Heart left ventricle (tissue), 16 donors: ENCODE results near the gene SHTN1. TPM values are rescaled to one million over a fixed set of nuclear protein-coding genes. Genes with fewer than 3 reads are reported as not detected.
A peak's percentile ranks its signal among the peaks of the same experiment; 100 is the strongest.

Experiments used
- ATAC-seq, 4 donors: fragments of 200-7000 bp; cut with Tn5 transposase; one replicate each; pipeline ENCODE4 v1.9.1; 2020 to 2022; ENCODE audit warnings: moderate library complexity in 4 of 4, mild to moderate bottlenecking in 3 of 4, moderate number of reproducible peaks in 1 of 4
- DNase-seq, 5 donors: peaks; one replicate each; pipeline ENCODE4 v3.0.0-alpha.2; 2020
- H3K27ac ChIP-seq, 12 donors: fragments of 200-600 bp; sonication (generic) in 4 of 12; one replicate each; pipeline versions ENCODE4 v1.5.0 to v1.8.0; 2016 to 2022; ENCODE audit warnings: mild to moderate bottlenecking in 2 of 12
- H3K27me3 ChIP-seq, 9 donors: fragments of 200-600 bp; sonication (generic) in 2 of 9; one replicate each; pipeline versions ENCODE4 v1.5.1 to v1.8.0; 2016 to 2022; ENCODE audit warnings: mild to moderate bottlenecking in 3 of 9
- H3K36me3 ChIP-seq, 9 donors: fragments of 200-600 bp; sonication (generic) in 2 of 9; one replicate each; pipeline versions ENCODE4 v1.5.0 to v1.8.0; 2018 to 2022; ENCODE audit warnings: mild to moderate bottlenecking in 2 of 9
- H3K4me1 ChIP-seq, 12 donors: fragments of 200-600 bp; sonication (generic) in 4 of 12; one replicate each; pipeline versions ENCODE4 v1.5.0 to v1.8.0; 2016 to 2022; ENCODE audit warnings: mild to moderate bottlenecking in 3 of 12
- H3K4me3 ChIP-seq, 12 donors: fragments of 200-600 bp; sonication (generic) in 4 of 12; one replicate each; pipeline versions ENCODE4 v1.5.0 to v1.8.0; 2017 to 2022; ENCODE audit warnings: mild to moderate bottlenecking in 9 of 12, moderate library complexity in 4 of 12
- H3K9me3 ChIP-seq, 12 donors: fragments of 200-600 bp; sonication (generic) in 4 of 12; one replicate each; pipeline versions ENCODE4 v1.5.0 to v1.8.0; 2016 to 2022; ENCODE audit warnings: mild to moderate bottlenecking in 1 of 12
- POLR2A ChIP-seq, 2 donors: fragments of 450-650 bp; IDR thresholded peaks; one replicate each; pipeline ENCODE4 v1.6.1; 2017; ENCODE audit warnings: antibody characterized with exemption in 2 of 2, mild to moderate bottlenecking in 2 of 2, moderate library complexity in 2 of 2
- WGBS, 4 donors: extraction: QIAGEN DNeasy Blood & Tissue Kit in 2 of 4; methylation state at CpG; one replicate each; pipeline versions ENCODE4 v1.1.5 to v1.1.7; 2013 to 2018; 5-methylcytosine and 5-hydroxymethylcytosine counted together
- intact Hi-C, 10 donors: fragments of 100-400 bp; cut with DNase I; formaldehyde crosslinking; loops; one replicate each; pipeline versions ENCODE4 v1.11.1 to v1.14.2; 2022
- polyA plus RNA-seq, 2 donors: library from polyadenylated mRNA; stranded (reverse); fragments of 200-250 nt; gene quantifications; one replicate each; pipeline ENCODE4 v1.2.3, GENCODE V29; 2013
- total RNA-seq, 9 donors: library from RNA; depleted of rRNA in 2 of 9; stranded (reverse); fragments of >200 nt in 2 of 9; fragmentation: NEBNext Ultra II Directional in 3 of 9; extraction: Animal tissue kit (Norgen Biotek cat#: 25700) in 3 of 9; gene quantifications; one replicate each; pipeline versions ENCODE4 v1.1.0 to v1.2.4, GENCODE V29; 2016 to 2023
- TF ChIP-seq, protein P1 (sequence below), 12 donors: fragments of 200-600 bp; sonication (generic) in 4 of 12; IDR thresholded peaks; one replicate each; pipeline versions ENCODE4 v1.5.0 to v1.8.0; 2018 to 2022; ENCODE audit warnings: antibody characterized with exemption in 12 of 12, mild to moderate bottlenecking in 5 of 12
- donor health status: ischemic (EF 13 %, LVEDD 7.1; RV severe dilation, severe dysfunction).
- donor health status: healthy with polysubstance abuse.
- donor health status: DM: no; HTN: yes; CAD: no.
- donor health status: DM: no; HTN: no; CAD: no.
- donor health status: ischemic (EF 25% LVEDD 6.9; RV normal size, moderate dysfunction).
- donor health status: ischemic (EF 25% LVEDD 5.7; RV mildly dilated, moderate dysfunction).
- donor health status: healthy.
- donor health status: DM: yes; HTN: yes; CAD: no.
- donor health status: ischemic (EF 35%, LVEDD 5.7; RV mildly dilated, moderate dysfunction).
- donor health status: nonischemic (EF 11% LVEDD 7.7; RV severe dilation, severe dysfunction).
- donor health status: DM: yes; HTN: yes; CAD: no.
- donor health status: PGD.
- donor health status: ischemic (EF 29% LVEDD 5.4; RV normal size, mild dysfunction).
- donor health status: nonischemic (EF 23%, LVEDD 6.1; RV moderate dilation, normal function).

SHTN1 gene
- total and polyA plus RNA-seq, 11 donors = 1.2 to 16.5 (median 2.5) TPM

DNA sequence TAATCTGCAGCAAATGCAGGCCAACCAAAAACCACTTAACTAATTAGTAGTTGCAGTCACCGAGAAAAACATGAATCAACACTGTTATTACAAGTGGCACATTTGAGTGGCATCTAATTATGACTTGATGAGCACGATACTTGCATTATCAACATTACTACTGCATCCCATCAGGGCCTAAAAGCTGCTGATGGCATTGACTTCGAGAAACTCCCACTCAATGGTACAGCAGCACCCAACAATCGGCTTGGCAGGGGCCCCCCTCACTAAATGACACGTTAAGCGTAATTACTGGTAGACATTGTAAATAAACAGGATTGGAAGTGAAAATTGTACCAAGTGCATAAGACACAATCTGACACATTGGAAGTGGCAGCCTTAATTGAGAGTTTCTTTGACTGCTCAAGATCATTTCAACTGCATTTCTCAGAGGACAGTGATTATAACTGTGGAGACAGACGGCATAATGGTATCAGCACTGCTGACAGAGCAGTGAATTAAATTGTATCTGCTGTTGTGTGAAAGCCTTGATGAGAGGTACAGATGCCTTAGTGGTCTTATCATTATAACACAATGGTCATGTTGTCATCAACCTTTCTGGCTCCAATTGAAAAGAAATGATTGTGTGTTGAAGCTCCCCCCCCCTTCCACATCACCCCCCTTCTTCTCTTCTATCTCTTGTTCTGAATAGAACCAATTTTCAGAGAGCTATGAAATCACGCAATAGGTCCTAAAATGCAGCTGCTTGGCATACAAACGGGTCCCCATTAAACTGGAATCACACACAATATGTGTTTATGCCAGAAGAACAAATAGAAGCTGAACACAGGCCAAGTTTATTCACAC is 43.4 kb downstream of the SHTN1 start:
- DNase-seq = no peak
- 52 to 72% (median 62%) methylated on average over 9 of the region's 9 CpGs for WGBS, 4 donors

DNA sequence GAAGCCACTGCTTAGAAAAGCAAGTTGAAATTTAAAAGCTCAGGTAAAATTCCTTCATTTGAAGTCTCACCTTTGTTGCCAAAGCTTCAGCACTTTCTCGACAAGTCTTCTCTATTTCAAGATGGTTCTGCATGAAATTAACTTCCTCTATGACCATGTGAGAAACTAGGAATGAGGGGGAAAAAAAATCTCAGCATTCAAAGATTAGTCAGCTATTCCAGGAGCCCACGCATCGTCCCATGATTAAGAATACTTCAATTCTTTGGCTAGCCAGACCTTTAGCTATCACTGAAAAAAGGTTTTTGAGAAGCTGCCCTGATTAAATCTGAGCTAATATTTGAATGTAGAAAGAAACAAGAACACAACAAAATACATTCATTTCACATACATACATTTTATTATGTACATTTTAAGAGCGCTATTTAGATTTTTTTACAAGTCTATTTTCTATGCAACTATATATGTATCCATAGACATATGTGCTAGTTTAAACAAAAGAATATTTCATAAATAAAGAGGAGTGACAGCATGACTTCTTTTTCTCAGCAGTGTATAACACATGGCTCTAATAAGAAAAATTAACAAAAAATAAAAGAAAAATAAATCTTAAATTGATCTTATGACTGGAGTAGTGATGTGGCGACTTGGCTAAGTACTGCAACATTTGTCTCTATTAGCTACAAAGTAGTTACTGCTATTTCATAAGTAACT is 44.8 kb downstream of the SHTN1 start:
- ATAC-seq (no peak), DNase-seq (no peak)
- no peaks in the 10 kb centered on the region for H3K9me3 ChIP-seq
- no peaks in the 10 kb centered on the region for H3K27me3 ChIP-seq
- no peak overlapping the region for H3K27ac ChIP-seq
- intact Hi-C loops = no loop called here
- no peaks in the 10 kb centered on the region for H3K36me3 ChIP-seq
- no peak overlapping the region for H3K4me3 ChIP-seq
- WGBS, 4 donors = 68 to 82% (median 74%) methylated on average over 5 of the region's 5 CpGs
- TF ChIP-seq, protein P1, sequence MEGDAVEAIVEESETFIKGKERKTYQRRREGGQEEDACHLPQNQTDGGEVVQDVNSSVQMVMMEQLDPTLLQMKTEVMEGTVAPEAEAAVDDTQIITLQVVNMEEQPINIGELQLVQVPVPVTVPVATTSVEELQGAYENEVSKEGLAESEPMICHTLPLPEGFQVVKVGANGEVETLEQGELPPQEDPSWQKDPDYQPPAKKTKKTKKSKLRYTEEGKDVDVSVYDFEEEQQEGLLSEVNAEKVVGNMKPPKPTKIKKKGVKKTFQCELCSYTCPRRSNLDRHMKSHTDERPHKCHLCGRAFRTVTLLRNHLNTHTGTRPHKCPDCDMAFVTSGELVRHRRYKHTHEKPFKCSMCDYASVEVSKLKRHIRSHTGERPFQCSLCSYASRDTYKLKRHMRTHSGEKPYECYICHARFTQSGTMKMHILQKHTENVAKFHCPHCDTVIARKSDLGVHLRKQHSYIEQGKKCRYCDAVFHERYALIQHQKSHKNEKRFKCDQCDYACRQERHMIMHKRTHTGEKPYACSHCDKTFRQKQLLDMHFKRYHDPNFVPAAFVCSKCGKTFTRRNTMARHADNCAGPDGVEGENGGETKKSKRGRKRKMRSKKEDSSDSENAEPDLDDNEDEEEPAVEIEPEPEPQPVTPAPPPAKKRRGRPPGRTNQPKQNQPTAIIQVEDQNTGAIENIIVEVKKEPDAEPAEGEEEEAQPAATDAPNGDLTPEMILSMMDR (IDR thresholded peaks at IDR 0.05) = no peak
- no peak for TF ChIP-seq POLR2A (IDR thresholded peaks at IDR 0.05)
- no peaks in the 10 kb centered on the region for H3K4me1 ChIP-seq

More for the DNA sequence above, 43.4 kb downstream of the SHTN1 start:
- Histone ChIP-seq H3K27ac (no peak overlapping the region), H3K27me3 (no peaks in the 10 kb centered on the region), H3K4me1 (no peaks in the 10 kb centered on the region), H3K36me3 (no peaks in the 10 kb centered on the region), H3K4me3 (no peak overlapping the region), H3K9me3 (no peaks in the 10 kb centered on the region)
- intact Hi-C loops = no loop called here
- no peak for TF ChIP-seq POLR2A (IDR thresholded peaks at IDR 0.05)
- TF ChIP-seq, protein P1 (IDR thresholded peaks at IDR 0.05) = no peak
- ATAC-seq = no peak

DNA sequence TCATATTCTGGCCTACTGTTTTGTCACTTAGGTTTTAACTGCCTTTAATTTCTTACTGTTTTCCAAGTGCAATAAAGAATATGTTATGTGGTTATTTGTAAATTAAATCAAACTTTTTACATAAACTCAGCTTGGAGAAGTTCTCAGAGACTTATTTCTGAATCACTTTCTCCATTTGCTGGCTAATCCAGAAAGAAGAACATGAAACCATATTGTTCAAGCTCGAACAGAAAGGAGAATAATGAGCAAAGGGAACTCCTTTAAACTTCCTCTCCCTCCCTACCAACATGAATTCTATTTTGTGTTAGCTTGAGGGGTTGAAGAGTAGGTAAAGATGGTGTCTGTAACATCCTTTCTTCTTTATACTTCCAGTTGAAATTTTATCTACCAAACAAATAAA is 52.3 kb downstream of the SHTN1 start:
- TF ChIP-seq, protein P1 (IDR thresholded peaks at IDR 0.05) = no peak
- no peak for TF ChIP-seq POLR2A (IDR thresholded peaks at IDR 0.05)
- Histone ChIP-seq H3K4me3 (no peak overlapping the region), H3K27me3 (no peaks in the 10 kb centered on the region), H3K9me3 (no peaks in the 10 kb centered on the region), H3K4me1 (peaks cover 0 to 45% (median 0%) of the 10 kb centered on the region in 12 donors), H3K27ac (peak overlapping the region in 1 of 12 donors; percentile 50), H3K36me3 (peaks cover 0 to 12% (median 0%) of the 10 kb centered on the region in 9 donors)
- DNase-seq (no peak), ATAC-seq (no peak)
- intact Hi-C loops = no loop called here
- 45 to 68% (median 48%) methylated on average over 1 of the region's 1 CpG for WGBS, 4 donors

DNA sequence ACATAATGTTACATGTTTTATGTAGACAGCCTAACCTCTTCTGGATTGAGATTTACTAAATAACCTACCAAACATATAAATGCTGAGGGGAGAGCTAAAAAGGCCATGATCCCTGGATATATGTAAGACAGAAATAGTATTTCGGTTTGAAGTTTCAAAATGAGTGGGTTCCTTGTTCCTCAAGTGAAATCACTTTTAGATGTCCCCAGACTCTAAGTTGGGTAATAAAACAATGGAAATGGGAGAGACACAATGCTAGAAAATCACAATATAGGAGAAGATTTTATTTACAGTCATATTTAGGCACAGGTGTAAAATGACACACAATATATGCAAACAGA is 56.5 kb downstream of the SHTN1 start:
- Histone ChIP-seq H3K27ac (peak overlapping the region in 1 of 12 donors; percentile 78), H3K27me3 (no peaks in the 10 kb centered on the region), H3K9me3 (no peaks in the 10 kb centered on the region), H3K4me1 (peaks cover 0 to 56% (median 0%) of the 10 kb centered on the region in 12 donors), H3K4me3 (no peak overlapping the region), H3K36me3 (peaks cover 0 to 9% (median 0%) of the 10 kb centered on the region in 9 donors)
- ATAC-seq = no peak
- intact Hi-C loops = no loop called here
- WGBS, 4 donors = 75 to 94% (median 83%) methylated on average over 1 of the region's 1 CpG
- TF ChIP-seq POLR2A (IDR thresholded peaks at IDR 0.05) = no peak
- TF ChIP-seq, protein P1 (IDR thresholded peaks at IDR 0.05) = no peak
- DNase-seq = no peak
